BLaER1 (cell line): ENCODE measurements around the gene ORM2.
"Not testable (repeated sequence)": the region's sequence is repeated elsewhere in the genome, so short reads cannot be mapped to it uniquely, and the experiment has no call there.

ENCODE experiments used
- H3K27ac ChIP-seq: shearing (Covaris generic); formaldehyde crosslinking; 2 replicates; pipeline ENCODE4 v1.8.1; 2022
- H3K27me3 ChIP-seq: shearing (Covaris generic); formaldehyde crosslinking; 2 replicates; pipeline ENCODE4 v1.8.1; 2022
- H3K36me3 ChIP-seq: shearing (Covaris generic); formaldehyde crosslinking; 2 replicates; pipeline ENCODE4 v1.8.1; 2022
- H3K4me1 ChIP-seq: shearing (Covaris generic); formaldehyde crosslinking; 2 replicates; pipeline ENCODE4 v1.8.1; 2022
- H3K4me2 ChIP-seq: shearing (Covaris generic); formaldehyde crosslinking; 2 replicates; pipeline ENCODE4 v1.8.1; 2022
- H3K4me3 ChIP-seq: shearing (Covaris generic); formaldehyde crosslinking; 2 replicates; pipeline ENCODE4 v1.8.1; 2022
- H3K9ac ChIP-seq: shearing (Covaris generic); formaldehyde crosslinking; 2 replicates; pipeline ENCODE4 v1.8.1; 2022
- H3K9me3 ChIP-seq: shearing (Covaris generic); formaldehyde crosslinking; 2 replicates; pipeline ENCODE4 v1.8.1; 2022
- H4K20me1 ChIP-seq: shearing (Covaris generic); formaldehyde crosslinking; 2 replicates; pipeline ENCODE4 v1.8.1; 2022
- Cebpa-rat ChIP-seq: shearing (Covaris generic); IDR thresholded peaks from 2 replicates; pipeline ENCODE4 v1.8.1; 2022

The ORM2 gene

GRCh38 chr9:114321759-114322158, 7.9 kb upstream of the ORM2 start:
- no peak overlapping the region for H3K4me2 ChIP-seq
- no peak overlapping the region for H3K4me3 ChIP-seq
- H3K27me3 ChIP-seq = no peaks in the 10 kb centered on the region
- TF ChIP-seq Cebpa-rat = no peak
- H3K4me1 ChIP-seq = peaks cover 10% of the 10 kb centered on the region
- H3K9me3 ChIP-seq = no peaks in the 10 kb centered on the region
- H3K27ac ChIP-seq = no peak overlapping the region
- H4K20me1 ChIP-seq = no peaks in the 10 kb centered on the region
- no peaks in the 10 kb centered on the region for H3K36me3 ChIP-seq
- H3K9ac ChIP-seq = no peak overlapping the region

DNA sequence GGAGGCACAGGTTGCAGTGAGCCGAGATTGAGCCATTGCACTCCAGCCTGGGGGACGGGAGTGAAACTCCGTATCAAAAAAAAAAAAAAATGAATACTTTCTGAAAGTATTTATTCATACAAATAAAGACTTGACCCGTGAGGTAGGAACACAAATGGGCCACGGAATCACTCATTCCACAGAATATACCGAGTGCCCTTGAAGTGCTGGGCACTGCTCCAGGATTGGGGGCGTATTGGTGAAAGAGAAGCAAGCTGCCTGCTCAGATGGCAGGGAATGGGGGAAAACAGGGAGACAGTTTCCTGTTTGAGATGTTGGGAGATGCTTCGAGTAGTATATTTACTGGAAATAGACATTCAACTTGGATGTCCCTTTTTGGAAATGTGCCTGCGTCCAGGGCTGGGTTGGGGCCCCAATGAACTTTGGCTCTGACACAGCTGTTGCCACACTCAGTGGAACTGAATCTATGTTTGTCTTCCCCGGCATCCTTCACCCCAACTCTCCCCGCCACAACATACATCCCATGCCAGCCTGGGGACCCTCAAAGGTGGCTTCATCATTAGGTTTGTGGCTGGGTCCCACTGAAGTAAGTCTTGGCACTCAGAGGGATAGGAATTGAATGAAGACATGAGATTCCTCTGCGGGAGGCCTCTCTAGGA, 7.4 kb upstream of the ORM2 start:
- not testable (repeated sequence) for H3K36me3 ChIP-seq, H3K4me1 ChIP-seq, H3K27me3 ChIP-seq, H3K4me3 ChIP-seq, H3K9ac ChIP-seq, H3K9me3 ChIP-seq, H3K4me2 ChIP-seq, H4K20me1 ChIP-seq, H3K27ac ChIP-seq

DNA sequence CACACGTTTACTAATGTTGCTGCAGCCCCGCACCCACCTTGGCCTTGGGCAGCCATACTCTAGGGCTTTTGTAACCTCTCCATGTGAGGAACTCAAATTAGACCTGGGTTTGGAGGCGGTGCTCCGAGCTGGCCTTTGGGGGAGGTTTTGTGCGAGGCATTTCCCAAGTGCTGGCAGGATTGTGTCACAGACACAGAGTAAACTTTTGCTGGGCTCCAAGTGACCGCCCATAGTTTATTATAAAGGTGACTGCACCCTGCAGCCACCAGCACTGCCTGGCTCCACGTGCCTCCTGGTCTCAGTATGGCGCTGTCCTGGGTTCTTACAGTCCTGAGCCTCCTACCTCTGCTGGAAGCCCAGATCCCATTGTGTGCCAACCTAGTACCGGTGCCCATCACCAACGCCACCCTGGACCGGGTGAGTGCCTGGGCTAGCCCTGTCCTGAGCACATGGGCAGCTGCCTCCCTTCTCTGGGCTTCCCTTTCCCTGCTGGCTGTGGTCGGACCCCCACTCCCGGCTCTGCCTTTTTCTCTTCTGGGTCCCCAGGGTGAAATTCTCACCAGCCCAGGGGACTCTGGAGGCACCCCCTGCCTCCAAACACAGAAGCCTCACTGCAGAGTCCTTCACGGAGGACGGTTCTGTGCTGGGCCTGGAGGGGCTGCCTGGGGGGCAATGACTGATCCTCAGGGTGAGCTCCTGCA, 6.7 kb upstream of the ORM2 start, which contains the start of gene ORM1:
Gene ORM1 (plus strand): TSS at position 268 of the 701 bp plus-strand sequence. CDS start 36 bp downstream, at position 304.
- not testable (repeated sequence) for H3K4me1 ChIP-seq, H3K4me3 ChIP-seq, H3K9me3 ChIP-seq, H3K9ac ChIP-seq, H3K27ac ChIP-seq, H4K20me1 ChIP-seq, H3K27me3 ChIP-seq, H3K36me3 ChIP-seq, H3K4me2 ChIP-seq

- not testable (repeated sequence) for H3K36me3 ChIP-seq, H3K27ac ChIP-seq, H3K4me2 ChIP-seq, H3K27me3 ChIP-seq, H3K9ac ChIP-seq, H4K20me1 ChIP-seq, H3K4me1 ChIP-seq, H3K4me3 ChIP-seq, H3K9me3 ChIP-seq
Measured at GRCh38 chr9:114323849-114324248, 5.8 kb upstream of the ORM2 start.

DNA sequence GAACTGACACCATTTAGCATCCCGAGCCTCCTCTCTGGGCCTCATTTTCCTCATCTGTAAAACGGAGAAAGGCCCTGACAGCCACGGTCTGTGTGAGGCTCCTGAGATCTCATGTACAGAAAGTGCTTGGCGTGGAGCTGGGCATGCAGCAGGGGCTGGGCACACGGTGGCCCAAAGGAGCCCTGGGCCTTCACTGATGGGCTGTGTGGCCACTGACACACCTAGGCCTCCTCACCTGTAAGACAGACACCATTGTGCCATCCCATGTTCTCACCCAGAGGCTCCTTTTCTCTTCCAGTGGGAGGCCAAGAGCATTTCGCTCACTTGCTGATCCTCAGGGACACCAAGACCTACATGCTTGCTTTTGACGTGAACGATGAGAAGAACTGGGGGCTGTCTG, 5.2 kb upstream of the ORM2 start:
- Histone ChIP-seq H3K27ac (no peak overlapping the region), H3K27me3 (no peaks in the 10 kb centered on the region)

DNA sequence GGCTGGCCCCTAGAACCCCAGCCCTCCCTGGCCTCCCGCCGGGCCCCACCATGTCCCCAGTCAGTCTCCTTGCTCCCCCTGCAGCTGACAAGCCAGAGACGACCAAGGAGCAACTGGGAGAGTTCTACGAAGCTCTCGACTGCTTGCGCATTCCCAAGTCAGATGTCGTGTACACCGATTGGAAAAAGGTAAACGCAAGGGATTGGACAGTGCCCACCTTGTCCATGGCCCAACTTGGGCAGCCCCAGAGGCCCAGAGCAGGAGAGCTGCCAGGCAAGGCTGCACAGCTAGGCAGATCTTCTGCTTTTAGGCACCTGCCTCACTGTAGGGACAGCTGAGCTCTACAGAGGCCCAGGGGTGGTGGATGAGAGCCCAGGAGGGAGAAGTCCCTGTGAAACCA, 4.7 kb upstream of the ORM2 start:
- not testable (repeated sequence) for H3K4me2 ChIP-seq, H3K4me1 ChIP-seq, H3K27me3 ChIP-seq, H3K4me3 ChIP-seq, H4K20me1 ChIP-seq, H3K36me3 ChIP-seq, H3K9me3 ChIP-seq, H3K27ac ChIP-seq, H3K9ac ChIP-seq

More for the DNA sequence above, 5.2 kb upstream of the ORM2 start:
- no peaks in the 10 kb centered on the region for H4K20me1 ChIP-seq
- H3K4me2 ChIP-seq = no peak overlapping the region
- no peaks in the 10 kb centered on the region for H3K4me1 ChIP-seq
- H3K4me3 ChIP-seq = no peak overlapping the region
- no peak for TF ChIP-seq Cebpa-rat
- H3K9me3 ChIP-seq = no peaks in the 10 kb centered on the region
- no peak overlapping the region for H3K9ac ChIP-seq
- no peaks in the 10 kb centered on the region for H3K36me3 ChIP-seq

DNA sequence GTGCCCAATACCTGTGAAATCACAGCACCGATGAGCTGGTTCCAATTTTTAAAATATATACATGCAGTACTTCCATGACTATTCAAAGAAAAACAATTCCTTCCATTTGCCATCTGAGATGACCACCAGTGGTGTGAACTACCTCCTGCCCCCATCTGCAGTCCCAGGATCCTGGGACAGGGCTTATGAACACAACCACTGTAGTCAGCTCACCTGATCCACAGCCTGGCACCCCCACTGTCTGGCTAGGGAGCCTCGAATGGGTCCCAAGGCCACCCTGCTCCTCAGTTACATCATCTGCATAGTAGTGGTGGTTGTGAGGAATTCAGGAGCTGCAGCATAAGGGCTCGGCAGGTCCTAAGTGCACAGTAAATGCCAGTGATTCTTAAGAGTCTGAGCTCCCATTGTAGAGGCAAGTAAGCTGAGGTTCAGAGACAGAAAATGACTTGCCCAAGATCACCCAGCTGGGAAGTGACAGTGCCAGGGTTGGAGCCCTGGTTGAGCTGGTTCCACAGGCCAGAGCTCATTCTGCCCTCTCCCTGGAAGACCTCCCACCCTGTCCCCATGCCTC, 3.9 kb upstream of the ORM2 start:
- not testable (repeated sequence) for H3K27me3 ChIP-seq, H3K9ac ChIP-seq, H3K4me3 ChIP-seq, H3K4me1 ChIP-seq, H4K20me1 ChIP-seq, H3K36me3 ChIP-seq, H3K4me2 ChIP-seq, H3K27ac ChIP-seq, H3K9me3 ChIP-seq

GRCh38 chr9:114327749-114328148, 1.9 kb upstream of the ORM2 start:
- TF ChIP-seq Cebpa-rat = no peak
- Histone ChIP-seq H3K4me1 (no peaks in the 10 kb centered on the region), H3K9me3 (no peaks in the 10 kb centered on the region), H3K9ac (no peak overlapping the region), H3K27ac (no peak overlapping the region), H3K4me3 (no peak overlapping the region), H4K20me1 (no peaks in the 10 kb centered on the region), H3K27me3 (no peaks in the 10 kb centered on the region), H3K36me3 (no peaks in the 10 kb centered on the region), H3K4me2 (no peak overlapping the region)

- H4K20me1 ChIP-seq, H3K27me3 ChIP-seq, H3K36me3 ChIP-seq, H3K27ac ChIP-seq, H3K4me2 ChIP-seq, H3K4me3 ChIP-seq, H3K9me3 ChIP-seq, H3K9ac ChIP-seq, H3K4me1 ChIP-seq: not testable (repeated sequence)
Measured at GRCh38 chr9:114328357-114328820, 1.3 kb upstream of the ORM2 start.

DNA sequence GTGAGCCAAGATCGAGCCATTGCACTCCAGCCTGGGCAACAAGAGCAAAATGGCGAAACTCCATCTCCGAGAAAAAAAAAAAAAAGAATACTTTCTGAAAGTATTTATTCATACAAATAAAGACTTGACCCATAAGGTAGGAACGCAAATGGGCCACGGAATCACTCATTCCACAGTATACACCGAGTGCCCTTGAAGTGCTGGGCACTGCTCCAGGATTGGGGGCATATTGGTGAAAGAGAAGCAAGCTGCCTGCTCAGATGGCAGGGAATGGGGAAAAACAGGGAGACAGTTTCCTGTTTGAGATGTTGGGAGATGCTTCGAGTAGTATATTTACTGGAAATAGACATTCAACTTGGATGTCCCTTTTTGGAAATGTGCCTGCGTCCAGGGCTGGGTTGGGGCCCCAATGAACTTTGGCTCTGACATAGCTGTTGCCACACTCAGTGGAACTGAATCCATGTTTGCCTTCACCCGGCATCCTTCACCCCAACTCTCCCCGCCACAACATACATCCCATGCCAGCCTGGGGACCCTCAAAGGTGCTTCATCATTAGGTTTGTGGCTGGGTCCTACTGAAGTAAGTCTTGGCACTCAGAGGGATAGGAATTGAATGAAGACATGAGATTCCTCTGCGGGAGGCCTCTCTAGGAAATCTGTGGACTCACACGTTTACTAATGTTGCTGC, 588 bp upstream of the ORM2 start:
- not testable (repeated sequence) for H3K27ac ChIP-seq, H3K4me1 ChIP-seq, H3K4me3 ChIP-seq, H3K9me3 ChIP-seq, H3K27me3 ChIP-seq, H4K20me1 ChIP-seq, H3K4me2 ChIP-seq, H3K9ac ChIP-seq, H3K36me3 ChIP-seq
